Fibroblast of mammary gland (primary cell): ENCODE results near the gene EXPH5.

Experiments used
- DNase-seq: peaks from one replicate; pipeline ENCODE4 v3.0.0-alpha.2; 2010; ENCODE audit warnings: low read depth
- H3K4me3 ChIP-seq: 2 replicates; pipeline ENCODE4 v1.5.1; 2011; ENCODE audit warnings: low read depth, mild to moderate bottlenecking, low read length, moderate library complexity; ENCODE audit not compliant: control insufficient read depth
- TF ChIP-seq, protein P1 (sequence below): conservative IDR thresholded peaks from 2 replicates; pipeline ENCODE4 v1.5.1; 2011; ENCODE audit warnings: low read depth, low read length, inconsistent platforms; ENCODE audit not compliant: control insufficient read depth, insufficient read depth

Gene EXPH5

DNA sequence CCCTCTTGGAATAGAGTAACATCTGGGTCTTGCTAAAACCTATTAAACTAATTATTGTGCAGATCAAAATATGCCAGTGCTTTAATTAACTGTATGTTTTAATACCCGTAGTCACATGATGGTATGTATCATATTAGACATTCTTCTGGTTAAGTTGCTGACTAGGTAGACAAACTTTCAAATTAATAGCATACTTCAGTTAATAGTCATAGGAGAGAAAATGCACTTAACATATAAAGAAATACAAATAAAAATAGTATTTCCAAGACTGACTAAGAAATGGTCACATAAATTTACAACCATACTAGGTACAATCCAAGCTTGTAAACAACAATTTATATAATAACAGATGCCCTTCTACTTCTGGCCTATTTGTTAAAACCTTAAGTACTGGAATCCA lies 7.6 kb upstream of the EXPH5 start:
- DNase-seq = peak; percentile 17

DNA sequence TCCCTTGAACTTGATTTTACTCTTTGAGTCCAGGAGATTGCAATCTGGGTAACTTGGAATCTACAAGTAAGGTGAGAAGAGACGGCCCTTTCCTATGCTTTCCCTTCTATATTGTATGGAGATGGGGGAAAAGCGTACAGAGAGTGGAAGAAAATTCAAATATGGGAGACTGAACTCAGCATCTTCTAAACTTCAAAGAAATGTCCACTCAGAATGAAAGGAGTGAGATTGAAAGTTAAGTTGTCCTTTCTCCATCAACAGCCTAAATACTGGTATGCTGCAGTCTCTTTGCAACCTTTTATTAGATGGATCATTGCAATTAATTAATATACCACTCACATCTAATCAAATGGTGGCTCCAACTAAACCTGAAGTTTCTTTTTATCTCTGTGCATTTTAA lies 6.4 kb upstream of the EXPH5 start:
- TF ChIP-seq, protein P1, sequence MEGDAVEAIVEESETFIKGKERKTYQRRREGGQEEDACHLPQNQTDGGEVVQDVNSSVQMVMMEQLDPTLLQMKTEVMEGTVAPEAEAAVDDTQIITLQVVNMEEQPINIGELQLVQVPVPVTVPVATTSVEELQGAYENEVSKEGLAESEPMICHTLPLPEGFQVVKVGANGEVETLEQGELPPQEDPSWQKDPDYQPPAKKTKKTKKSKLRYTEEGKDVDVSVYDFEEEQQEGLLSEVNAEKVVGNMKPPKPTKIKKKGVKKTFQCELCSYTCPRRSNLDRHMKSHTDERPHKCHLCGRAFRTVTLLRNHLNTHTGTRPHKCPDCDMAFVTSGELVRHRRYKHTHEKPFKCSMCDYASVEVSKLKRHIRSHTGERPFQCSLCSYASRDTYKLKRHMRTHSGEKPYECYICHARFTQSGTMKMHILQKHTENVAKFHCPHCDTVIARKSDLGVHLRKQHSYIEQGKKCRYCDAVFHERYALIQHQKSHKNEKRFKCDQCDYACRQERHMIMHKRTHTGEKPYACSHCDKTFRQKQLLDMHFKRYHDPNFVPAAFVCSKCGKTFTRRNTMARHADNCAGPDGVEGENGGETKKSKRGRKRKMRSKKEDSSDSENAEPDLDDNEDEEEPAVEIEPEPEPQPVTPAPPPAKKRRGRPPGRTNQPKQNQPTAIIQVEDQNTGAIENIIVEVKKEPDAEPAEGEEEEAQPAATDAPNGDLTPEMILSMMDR = no peak
- H3K4me3 ChIP-seq = no peak overlapping the region
- no peak for DNase-seq

More for the DNA sequence above, 7.6 kb upstream of the EXPH5 start:
- H3K4me3 ChIP-seq = no peak overlapping the region
- TF ChIP-seq, protein P1 = no peak

DNA sequence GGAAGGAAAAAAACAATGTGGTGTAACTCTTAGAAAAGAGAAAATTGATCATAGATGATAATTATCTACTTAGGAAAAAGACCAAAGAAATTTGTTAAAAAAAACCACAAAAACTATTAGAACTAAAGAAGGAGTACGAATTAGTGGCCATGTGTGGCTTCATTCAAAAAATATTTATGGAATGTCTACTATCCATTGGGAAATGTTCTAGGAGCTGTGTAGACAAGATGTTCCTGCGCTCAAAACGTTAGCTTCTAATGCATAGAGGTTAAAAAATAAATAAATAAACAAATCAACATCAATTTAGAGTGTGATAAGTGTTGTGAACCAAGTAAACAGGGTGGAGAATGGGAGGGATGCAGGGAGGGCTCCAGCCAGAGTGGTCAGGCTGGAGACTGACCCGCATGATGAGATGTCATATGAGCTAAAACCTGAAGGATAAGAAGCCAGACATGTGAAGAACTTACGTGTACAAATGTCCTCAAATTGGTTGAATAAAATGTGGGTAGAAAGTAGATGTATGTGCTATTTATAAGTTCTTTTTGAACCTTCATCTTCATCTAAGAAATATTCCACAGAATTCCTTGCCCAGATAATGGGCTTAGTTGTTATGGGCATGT lies 4.3 kb upstream of the EXPH5 start:
- DNase-seq = no peak
- TF ChIP-seq, protein P1 = no peak
- H3K4me3 ChIP-seq = no peak overlapping the region

DNA sequence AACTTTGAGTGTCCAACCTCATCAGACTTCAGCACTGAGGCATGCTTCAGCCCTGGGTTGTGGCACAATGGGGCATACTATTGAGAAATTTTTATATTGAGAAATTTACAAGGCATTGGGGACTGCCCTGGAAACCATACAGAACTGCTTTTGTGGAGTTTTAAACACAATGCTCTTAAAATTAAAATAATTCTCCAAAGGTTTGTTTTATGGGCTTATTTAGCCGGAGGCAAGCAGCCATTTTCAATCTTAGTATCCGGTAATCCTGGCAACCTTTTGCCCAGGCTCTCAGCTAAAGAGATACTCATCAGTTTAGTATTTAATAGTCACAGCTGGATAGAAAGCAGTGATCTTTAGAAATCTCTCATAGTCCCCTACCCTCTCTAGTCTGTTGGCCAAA lies 3.1 kb upstream of the EXPH5 start:
- TF ChIP-seq, protein P1 = no peak
- no peak overlapping the region for H3K4me3 ChIP-seq
- DNase-seq = no peak

DNA sequence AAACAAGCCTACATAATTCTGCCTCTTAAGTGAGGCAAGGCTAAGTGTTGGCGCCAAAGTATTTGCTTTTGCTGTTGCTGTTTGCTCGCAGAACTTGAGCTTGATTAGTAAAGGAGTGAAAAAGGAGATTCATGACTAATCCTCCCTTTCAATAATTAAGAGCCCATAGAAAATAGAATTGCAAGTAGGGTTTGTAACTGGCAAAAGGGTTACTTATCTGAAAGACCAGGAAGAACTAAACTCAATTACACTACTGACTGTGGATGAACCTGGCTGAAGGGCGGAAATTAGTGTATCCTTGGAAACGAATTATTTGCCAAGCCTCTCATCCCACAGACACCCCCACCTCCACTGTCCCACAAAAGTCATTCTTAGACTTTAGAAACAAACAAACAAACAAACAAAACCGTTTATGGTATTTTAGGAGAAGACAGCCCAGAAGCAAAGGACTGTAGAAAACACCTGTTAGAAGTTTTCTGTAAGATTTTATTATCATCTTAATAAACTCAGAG lies 411 bp upstream of the EXPH5 start:
- TF ChIP-seq, protein P1 = no peak
- peak overlapping the region; percentile 50 for H3K4me3 ChIP-seq
- no peak for DNase-seq

DNA sequence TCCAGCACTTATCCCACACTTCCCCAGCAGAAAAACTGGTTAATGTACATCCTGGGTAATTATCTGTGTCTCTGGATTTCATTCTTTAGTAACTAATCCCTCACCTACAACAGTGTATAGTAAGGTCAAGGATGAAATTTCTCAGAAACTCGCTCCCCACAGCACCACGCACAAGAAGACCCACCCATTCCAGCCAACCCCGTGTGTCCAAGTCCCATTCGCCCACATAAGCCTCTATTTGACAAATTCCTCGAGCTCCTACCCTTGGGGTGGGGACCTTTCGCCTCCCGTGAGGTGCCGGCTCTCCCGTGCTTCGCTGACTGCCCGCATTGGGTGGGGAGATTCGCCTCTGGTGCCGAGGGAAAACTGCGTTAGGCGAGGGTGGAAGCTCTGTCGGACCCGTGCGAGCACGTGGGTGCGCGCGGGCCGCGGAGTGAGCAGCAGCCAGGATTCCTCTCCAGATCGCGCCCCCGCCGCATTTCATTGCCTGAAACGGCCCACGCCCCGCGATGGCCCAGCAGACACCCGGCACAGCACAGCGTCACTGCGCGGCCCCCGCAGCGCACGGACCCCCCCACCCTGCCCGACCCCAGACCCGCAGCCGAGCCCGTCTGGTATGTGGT lies 866 bp downstream of the EXPH5 start:
- H3K4me3 ChIP-seq = peak overlapping the region; percentile 50
- no peak for DNase-seq
- TF ChIP-seq, protein P1 = no peak
